Progenitor cell of endocrine pancreas (in vitro differentiated cells): ENCODE data around the gene OTUD7B. TPM values are rescaled to one million over a fixed set of nuclear protein-coding genes. Genes with fewer than 3 reads are reported as not detected.

Experiments used
- DNase-seq: peaks from one replicate; pipeline ENCODE4 v3.0.0; 2021; ENCODE audit warnings: low spot score; ENCODE audit not compliant: unreplicated experiment
- H3K27ac Mint-ChIP-seq: 2 replicates; pipeline ENCODE4 v1.8.0; 2021; ENCODE audit warnings: mild to moderate bottlenecking, moderate library complexity, mixed read lengths
- H3K27me3 Mint-ChIP-seq: 2 replicates; pipeline ENCODE4 v1.8.0; 2021; ENCODE audit warnings: mixed read lengths
- H3K36me3 Mint-ChIP-seq: 2 replicates; pipeline ENCODE4 v1.8.0; 2022; ENCODE audit warnings: mixed read lengths; ENCODE audit not compliant: insufficient read depth
- H3K4me1 Mint-ChIP-seq: 2 replicates; pipeline ENCODE4 v1.8.0; 2021; ENCODE audit warnings: low read depth, mixed read lengths
- H3K4me3 Mint-ChIP-seq: 2 replicates; pipeline ENCODE4 v1.8.0; 2021; ENCODE audit warnings: low read depth, mild to moderate bottlenecking, moderate library complexity, mixed read lengths
- H3K9me3 Mint-ChIP-seq: 2 replicates; pipeline ENCODE4 v1.8.0; 2021; ENCODE audit warnings: low read depth, mixed read lengths
- total RNA-seq: library from RNA; stranded (reverse); gene quantifications from 2 replicates; pipeline ENCODE4 v1.2.1, GENCODE V29; 2021
- TF ChIP-seq, protein P1 (sequence below): fragments of 200-600 bp; sonication (generic); IDR thresholded peaks from one replicate; pipeline ENCODE4 v1.5.0; 2021; ENCODE audit warnings: antibody characterized with exemption, mild to moderate bottlenecking; ENCODE audit not compliant: unreplicated experiment

Gene OTUD7B
- total RNA-seq, 1 donor from 2014 or later = 29.1 TPM

DNA sequence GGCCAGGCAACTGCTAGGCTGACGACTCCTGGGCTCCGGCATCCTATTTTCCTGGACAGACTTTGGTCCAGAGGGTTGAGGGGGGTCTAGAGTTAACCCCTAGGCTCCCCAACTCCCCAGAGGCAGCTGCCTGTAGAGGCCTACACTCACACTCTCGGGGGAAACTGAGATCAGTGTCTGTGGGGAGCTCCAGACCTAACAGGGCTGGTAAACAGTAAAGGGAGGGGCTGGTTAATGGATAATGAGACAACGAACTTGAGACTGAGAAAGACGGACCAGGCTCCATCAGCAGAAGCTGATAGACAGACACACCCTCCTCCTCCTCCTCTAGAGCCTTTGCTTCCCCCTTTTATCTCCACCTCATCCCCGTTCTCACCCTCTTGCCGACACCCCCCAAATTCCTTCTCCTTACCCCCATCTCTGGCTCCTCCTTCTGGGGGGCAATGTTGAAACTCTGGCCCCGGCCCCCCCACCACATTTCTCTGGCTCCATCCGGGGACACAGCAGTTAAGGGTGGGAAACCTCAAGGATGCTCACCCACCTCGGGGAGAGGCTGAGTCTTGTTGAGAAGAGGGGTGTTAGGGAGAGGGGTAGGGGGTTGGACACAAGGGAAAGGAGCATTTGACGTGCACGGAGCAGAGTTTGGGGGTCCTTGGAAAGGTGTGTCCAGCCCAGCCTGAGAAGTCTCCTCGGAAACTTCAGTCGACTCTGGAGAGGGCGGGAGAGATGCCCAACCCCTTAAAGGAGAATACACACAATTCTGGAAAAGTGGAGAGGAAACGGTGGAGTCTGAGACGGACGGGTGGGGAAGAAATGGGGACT is 74.1 kb downstream of the OTUD7B start, which contains the start of gene MTMR11:
Gene MTMR11 (minus strand): TSS at position 710 of the 822 bp plus-strand sequence. CDS start 232 bp downstream, at position 478.
- Mint-ChIP-seq H3K36me3 (no peaks in the 10 kb centered on the region), H3K27ac (peak within 1 kb of the TSS; percentile 80), H3K4me1 (peaks cover 32% of the 10 kb centered on the region), H3K9me3 (no peaks in the 10 kb centered on the region), H3K27me3 (peaks cover 14% of the 10 kb centered on the region), H3K4me3 (peak within 1 kb of the TSS; percentile 74)
- no peak for DNase-seq
- TF ChIP-seq, protein P1, sequence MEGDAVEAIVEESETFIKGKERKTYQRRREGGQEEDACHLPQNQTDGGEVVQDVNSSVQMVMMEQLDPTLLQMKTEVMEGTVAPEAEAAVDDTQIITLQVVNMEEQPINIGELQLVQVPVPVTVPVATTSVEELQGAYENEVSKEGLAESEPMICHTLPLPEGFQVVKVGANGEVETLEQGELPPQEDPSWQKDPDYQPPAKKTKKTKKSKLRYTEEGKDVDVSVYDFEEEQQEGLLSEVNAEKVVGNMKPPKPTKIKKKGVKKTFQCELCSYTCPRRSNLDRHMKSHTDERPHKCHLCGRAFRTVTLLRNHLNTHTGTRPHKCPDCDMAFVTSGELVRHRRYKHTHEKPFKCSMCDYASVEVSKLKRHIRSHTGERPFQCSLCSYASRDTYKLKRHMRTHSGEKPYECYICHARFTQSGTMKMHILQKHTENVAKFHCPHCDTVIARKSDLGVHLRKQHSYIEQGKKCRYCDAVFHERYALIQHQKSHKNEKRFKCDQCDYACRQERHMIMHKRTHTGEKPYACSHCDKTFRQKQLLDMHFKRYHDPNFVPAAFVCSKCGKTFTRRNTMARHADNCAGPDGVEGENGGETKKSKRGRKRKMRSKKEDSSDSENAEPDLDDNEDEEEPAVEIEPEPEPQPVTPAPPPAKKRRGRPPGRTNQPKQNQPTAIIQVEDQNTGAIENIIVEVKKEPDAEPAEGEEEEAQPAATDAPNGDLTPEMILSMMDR = no peak

GRCh38 chr1:149934356-149934755 is 76.2 kb downstream of the OTUD7B start:
- H3K4me1 Mint-ChIP-seq = peaks cover 29% of the 10 kb centered on the region
- H3K27ac Mint-ChIP-seq = no peak overlapping the region
- TF ChIP-seq, protein P1 = no peak
- no peak overlapping the region for H3K4me3 Mint-ChIP-seq
- DNase-seq = no peak
- no peaks in the 10 kb centered on the region for H3K36me3 Mint-ChIP-seq
- H3K27me3 Mint-ChIP-seq = peaks cover 16% of the 10 kb centered on the region
- no peaks in the 10 kb centered on the region for H3K9me3 Mint-ChIP-seq

DNA sequence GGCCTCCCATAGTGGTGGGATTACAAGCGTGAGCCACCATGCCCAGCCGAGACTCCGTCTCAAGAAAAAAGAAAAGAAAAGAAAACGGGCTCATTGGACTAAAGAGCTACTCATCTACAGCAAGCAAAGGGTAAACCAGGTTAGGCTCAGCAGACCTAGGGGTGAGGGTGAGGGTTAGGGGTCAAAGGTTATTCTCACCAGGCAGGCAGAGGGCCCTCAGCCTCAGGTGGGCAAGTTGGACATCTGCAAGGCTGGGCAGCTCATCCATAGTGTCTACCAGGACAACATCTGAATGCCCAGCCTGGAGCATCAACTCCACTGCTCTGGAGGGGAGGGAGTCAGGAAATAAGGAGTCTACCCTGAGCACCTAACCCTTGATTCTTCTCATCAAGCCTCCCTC is 77.3 kb downstream of the OTUD7B start:
- H3K27ac Mint-ChIP-seq = no peak overlapping the region
- H3K4me1 Mint-ChIP-seq = peaks cover 29% of the 10 kb centered on the region
- no peaks in the 10 kb centered on the region for H3K9me3 Mint-ChIP-seq
- H3K27me3 Mint-ChIP-seq = peaks cover 16% of the 10 kb centered on the region
- no peaks in the 10 kb centered on the region for H3K36me3 Mint-ChIP-seq
- DNase-seq = no peak
- H3K4me3 Mint-ChIP-seq = no peak overlapping the region
- TF ChIP-seq, protein P1 = no peak

DNA sequence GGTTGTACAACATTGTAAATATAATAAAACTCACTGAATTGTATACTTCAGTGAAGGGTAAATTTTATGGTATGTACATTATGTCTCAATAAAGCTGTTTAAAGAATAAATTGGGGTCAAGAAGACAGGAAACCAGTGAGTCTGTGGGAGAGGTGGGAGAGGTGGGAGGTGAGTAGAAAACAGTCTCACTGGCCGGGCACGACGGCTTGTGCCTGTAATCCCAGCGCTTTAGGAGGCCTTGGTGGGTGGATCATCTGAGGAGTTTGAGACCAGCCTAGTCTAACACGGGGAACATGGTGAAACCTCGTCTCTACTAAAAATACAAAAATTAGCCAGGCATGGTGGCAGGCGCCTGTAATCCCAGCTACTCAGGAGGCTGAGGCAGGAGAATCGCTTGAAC is 78.1 kb downstream of the OTUD7B start:
- Mint-ChIP-seq H3K27me3 (peaks cover 16% of the 10 kb centered on the region), H3K4me1 (peaks cover 27% of the 10 kb centered on the region), H3K4me3 (no peak overlapping the region), H3K9me3 (no peaks in the 10 kb centered on the region), H3K27ac (no peak overlapping the region), H3K36me3 (no peaks in the 10 kb centered on the region)
- TF ChIP-seq, protein P1 = no peak
- DNase-seq = no peak

DNA sequence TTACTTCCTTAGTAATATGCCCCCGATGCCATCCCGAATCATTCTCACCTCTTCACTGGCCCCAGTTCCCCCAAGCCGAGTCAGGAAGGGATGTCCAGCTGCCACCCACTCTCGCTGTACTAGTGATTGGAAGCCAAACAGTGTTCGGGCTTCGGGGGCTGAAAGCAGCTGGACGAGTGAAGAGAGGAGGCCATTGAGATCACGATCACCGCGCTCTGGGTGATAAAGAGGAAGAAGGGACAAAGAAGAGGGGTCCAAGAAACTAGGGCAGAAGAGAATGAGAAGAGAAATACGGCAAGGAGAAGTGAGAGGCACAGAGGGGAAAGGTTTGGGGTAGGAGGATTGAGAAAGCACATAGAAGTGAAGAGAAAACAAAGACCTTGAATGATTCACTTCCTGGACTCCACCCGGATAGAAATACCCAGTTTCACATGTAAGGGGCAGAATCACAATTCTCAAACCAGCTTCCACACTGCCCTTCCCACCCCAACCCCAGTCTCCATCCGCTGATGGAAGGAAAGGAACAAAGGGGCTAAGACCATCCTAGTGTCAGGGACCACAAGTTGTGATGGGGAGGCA is 79.2 kb downstream of the OTUD7B start:
- peaks cover under 1% of the 10 kb centered on the region for H3K36me3 Mint-ChIP-seq
- TF ChIP-seq, protein P1 = no peak
- no peak for DNase-seq
- H3K4me1 Mint-ChIP-seq = peaks cover 15% of the 10 kb centered on the region
- no peaks in the 10 kb centered on the region for H3K9me3 Mint-ChIP-seq
- no peak overlapping the region for H3K27ac Mint-ChIP-seq
- no peak overlapping the region for H3K4me3 Mint-ChIP-seq
- peaks cover 11% of the 10 kb centered on the region for H3K27me3 Mint-ChIP-seq
